Measurements from ENCODE around the gene USH2A. TPM values are rescaled to one million over a fixed set of nuclear protein-coding genes. Genes with fewer than 3 reads are reported as not detected.

USH2A gene
- total and polyA plus RNA-seq, 9 donors: 0.06 to 0.40 (median 0.09) TPM

- H3K27ac ChIP-seq (ENCODE audit: low read length): no peak overlapping the region
- H3K4me1 ChIP-seq (ENCODE audit: control insufficient read depth, insufficient read depth, low read length): no peaks in the 10 kb centered on the region
- H3K9me3 ChIP-seq (replicated peaks; ENCODE audit: control insufficient read depth, low read depth, low read length): no peaks in the 10 kb centered on the region
- H3K4me3 ChIP-seq (ENCODE audit: low read length): no peak overlapping the region
- no peaks in the 10 kb centered on the region for H3K27me3 ChIP-seq (ENCODE audit: control insufficient read depth, insufficient read depth, low read length)
- H3K36me3 ChIP-seq (ENCODE audit: control insufficient read depth, insufficient read depth, low read length): no peaks in the 10 kb centered on the region
- no peak for DNase-seq
- WGBS (ENCODE audit: insufficient coverage): 84% methylated on average over 4 of the region's 4 CpGs
Observed at GRCh38 chr1:216306830-216307229, 116.4 kb downstream of the USH2A start.

GRCh38 chr1:216303690-216304089 lies 119.6 kb downstream of the USH2A start:
- Histone ChIP-seq H3K36me3 (ENCODE audit: control insufficient read depth, insufficient read depth, low read length) (no peaks in the 10 kb centered on the region), H3K4me1 (ENCODE audit: control insufficient read depth, insufficient read depth, low read length) (no peaks in the 10 kb centered on the region)

GRCh38 chr1:216293683-216294082 lies 129.6 kb downstream of the USH2A start:
- no CpG with 5 or more reads among the region's 6 CpGs for WGBS (ENCODE audit: insufficient coverage)
- H3K9me3 ChIP-seq (replicated peaks; ENCODE audit: control insufficient read depth, low read depth, low read length): no peaks in the 10 kb centered on the region
- H3K27ac ChIP-seq (ENCODE audit: low read length): no peak overlapping the region
- no peak overlapping the region for H3K4me3 ChIP-seq (ENCODE audit: low read length)
- H3K27me3 ChIP-seq (ENCODE audit: control insufficient read depth, insufficient read depth, low read length): no peaks in the 10 kb centered on the region
- no peaks in the 10 kb centered on the region for H3K36me3 ChIP-seq (ENCODE audit: control insufficient read depth, insufficient read depth, low read length)
- H3K4me1 ChIP-seq (ENCODE audit: control insufficient read depth, insufficient read depth, low read length): no peaks in the 10 kb centered on the region
- no peak for DNase-seq

More at GRCh38 chr1:216303690-216304089, 119.6 kb downstream of the USH2A start:
- Histone ChIP-seq H3K27ac (ENCODE audit: low read length) (no peak overlapping the region), H3K9me3 (replicated peaks; ENCODE audit: control insufficient read depth, low read depth, low read length) (no peaks in the 10 kb centered on the region), H3K4me3 (ENCODE audit: low read length) (no peak overlapping the region), H3K27me3 (ENCODE audit: control insufficient read depth, insufficient read depth, low read length) (no peaks in the 10 kb centered on the region)
- no peak for DNase-seq

- no peak overlapping the region for H3K4me3 ChIP-seq (ENCODE audit: low read length)
- no peaks in the 10 kb centered on the region for H3K27me3 ChIP-seq (ENCODE audit: control insufficient read depth, insufficient read depth, low read length)
- H3K4me1 ChIP-seq (ENCODE audit: control insufficient read depth, insufficient read depth, low read length): no peaks in the 10 kb centered on the region
- H3K27ac ChIP-seq (ENCODE audit: low read length): no peak overlapping the region
- no CpG with 5 or more reads among the region's 3 CpGs for WGBS (ENCODE audit: insufficient coverage)
- H3K36me3 ChIP-seq (ENCODE audit: control insufficient read depth, insufficient read depth, low read length): no peaks in the 10 kb centered on the region
- peaks cover 3% of the 10 kb centered on the region for H3K9me3 ChIP-seq (replicated peaks; ENCODE audit: control insufficient read depth, low read depth, low read length)
- DNase-seq: no peak
Observed at GRCh38 chr1:216290074-216290473, 133.2 kb downstream of the USH2A start.

DNA sequence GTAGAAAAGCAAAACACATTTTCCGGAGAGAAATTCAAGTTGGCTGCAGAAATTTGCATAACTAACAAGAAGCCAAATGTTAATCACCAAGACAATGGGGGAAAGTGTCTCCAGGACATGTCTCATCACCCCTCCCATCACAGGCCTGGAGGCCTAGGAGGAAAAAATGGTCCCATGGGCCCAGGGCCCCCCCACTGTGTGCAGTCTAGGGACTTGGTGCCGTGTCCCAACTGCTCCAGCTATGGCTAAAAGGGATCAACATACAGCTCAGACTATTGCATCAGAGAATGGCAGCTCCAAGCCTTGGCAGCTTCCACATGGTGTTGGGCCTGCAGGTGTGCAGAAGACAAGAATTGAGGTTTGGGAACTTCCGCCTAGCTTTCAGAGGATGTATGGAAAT lies 138.2 kb downstream of the USH2A start:
- no peaks in the 10 kb centered on the region for H3K27me3 ChIP-seq (ENCODE audit: control insufficient read depth, insufficient read depth, low read length)
- peaks cover 3% of the 10 kb centered on the region for H3K9me3 ChIP-seq (replicated peaks; ENCODE audit: control insufficient read depth, low read depth, low read length)
- H3K27ac ChIP-seq (ENCODE audit: low read length): no peak overlapping the region
- H3K36me3 ChIP-seq (ENCODE audit: control insufficient read depth, insufficient read depth, low read length): no peaks in the 10 kb centered on the region
- 87% methylated on average over 2 of the region's 3 CpGs for WGBS (ENCODE audit: insufficient coverage)
- no peak overlapping the region for H3K4me3 ChIP-seq (ENCODE audit: low read length)
- no peak for DNase-seq
- no peaks in the 10 kb centered on the region for H3K4me1 ChIP-seq (ENCODE audit: control insufficient read depth, insufficient read depth, low read length)

DNA sequence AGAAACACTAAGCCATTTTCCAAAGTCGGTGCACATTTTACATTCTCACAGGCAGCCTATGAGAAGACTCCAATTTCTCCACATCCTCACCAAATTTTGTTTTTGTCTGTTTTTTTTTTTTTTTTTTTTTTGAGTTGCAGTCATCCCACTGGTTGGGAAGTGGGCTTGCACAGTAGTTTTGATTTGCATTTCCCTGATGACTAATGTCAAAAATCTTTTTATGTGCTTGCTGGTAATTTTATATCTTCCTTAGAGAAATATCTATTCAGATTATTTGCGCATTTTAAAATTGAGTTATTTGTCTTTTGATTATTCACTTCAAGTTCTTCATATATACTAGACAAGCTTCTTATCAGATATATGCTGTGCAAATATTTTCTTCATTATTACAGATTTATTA lies 141.5 kb downstream of the USH2A start:
- H3K4me1 ChIP-seq (ENCODE audit: control insufficient read depth, insufficient read depth, low read length): no peaks in the 10 kb centered on the region
- H3K36me3 ChIP-seq (ENCODE audit: control insufficient read depth, insufficient read depth, low read length): no peaks in the 10 kb centered on the region
- no peaks in the 10 kb centered on the region for H3K27me3 ChIP-seq (ENCODE audit: control insufficient read depth, insufficient read depth, low read length)
- no peak for DNase-seq
- H3K9me3 ChIP-seq (replicated peaks; ENCODE audit: control insufficient read depth, low read depth, low read length): peaks cover 3% of the 10 kb centered on the region
- no peak overlapping the region for H3K27ac ChIP-seq (ENCODE audit: low read length)
- H3K4me3 ChIP-seq (ENCODE audit: low read length): no peak overlapping the region
- WGBS (ENCODE audit: insufficient coverage): no CpG with 5 or more reads among the region's 2 CpGs

DNA sequence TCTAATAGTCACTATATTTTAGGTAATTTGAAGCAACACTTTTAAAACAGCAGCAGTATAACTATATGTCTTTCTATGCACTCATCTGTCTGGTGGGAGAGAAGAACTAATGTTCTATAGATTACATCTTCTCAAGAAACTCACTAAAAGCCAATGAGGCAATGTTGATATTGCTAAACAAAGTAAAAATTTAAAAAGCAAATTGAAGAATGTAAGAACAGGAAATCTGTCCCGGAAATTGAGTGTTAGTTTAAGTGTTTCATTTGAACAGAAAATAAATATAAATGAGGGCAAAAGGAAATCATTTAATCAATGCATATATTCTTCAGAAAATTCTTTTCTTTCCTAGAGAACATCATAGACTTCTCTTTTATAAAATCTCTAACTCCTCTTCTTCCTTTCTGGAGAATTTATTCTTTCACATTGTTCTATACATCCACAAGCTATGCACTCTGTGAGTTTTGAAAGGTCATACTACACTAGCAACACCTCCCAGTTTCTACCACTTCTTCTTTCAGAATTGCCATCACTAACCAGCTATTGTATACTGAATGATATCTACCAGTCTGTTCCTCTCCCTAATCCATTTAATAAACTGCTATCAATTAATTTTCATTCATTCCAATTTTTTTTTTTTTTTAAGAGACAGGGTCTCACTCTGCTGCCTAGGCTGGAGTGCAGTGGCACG lies 153.0 kb downstream of the USH2A start:
- no peaks in the 10 kb centered on the region for H3K9me3 ChIP-seq (replicated peaks; ENCODE audit: control insufficient read depth, low read depth, low read length)
- whole genome bisulfite sequencing (ENCODE audit: insufficient coverage): 80% methylated on average over 1 of the region's 2 CpGs
- DNase-seq: no peak
- H3K36me3 ChIP-seq (ENCODE audit: control insufficient read depth, insufficient read depth, low read length): no peaks in the 10 kb centered on the region
- no peaks in the 10 kb centered on the region for H3K4me1 ChIP-seq (ENCODE audit: control insufficient read depth, insufficient read depth, low read length)
- no peak overlapping the region for H3K27ac ChIP-seq (ENCODE audit: low read length)
- no peak overlapping the region for H3K4me3 ChIP-seq (ENCODE audit: low read length)
- no peaks in the 10 kb centered on the region for H3K27me3 ChIP-seq (ENCODE audit: control insufficient read depth, insufficient read depth, low read length)

GRCh38 chr1:216261631-216262030 lies 161.6 kb downstream of the USH2A start:
- Histone ChIP-seq H3K27me3 (ENCODE audit: control insufficient read depth, insufficient read depth, low read length) (no peaks in the 10 kb centered on the region), H3K27ac (ENCODE audit: low read length) (no peak overlapping the region), H3K4me3 (ENCODE audit: low read length) (no peak overlapping the region), H3K36me3 (ENCODE audit: control insufficient read depth, insufficient read depth, low read length) (no peaks in the 10 kb centered on the region), H3K9me3 (replicated peaks; ENCODE audit: control insufficient read depth, low read depth, low read length) (no peaks in the 10 kb centered on the region), H3K4me1 (ENCODE audit: control insufficient read depth, insufficient read depth, low read length) (no peaks in the 10 kb centered on the region)
- 71% methylated on average over 3 of the region's 3 CpGs for WGBS (ENCODE audit: insufficient coverage)
- DNase-seq: no peak

GRCh38 chr1:216258856-216259255 lies 164.4 kb downstream of the USH2A start:
- DNase-seq: no peak
- WGBS (ENCODE audit: insufficient coverage): no CpG with 5 or more reads among the region's 1 CpG
- H3K27me3 ChIP-seq (ENCODE audit: control insufficient read depth, insufficient read depth, low read length): no peaks in the 10 kb centered on the region

DNA sequence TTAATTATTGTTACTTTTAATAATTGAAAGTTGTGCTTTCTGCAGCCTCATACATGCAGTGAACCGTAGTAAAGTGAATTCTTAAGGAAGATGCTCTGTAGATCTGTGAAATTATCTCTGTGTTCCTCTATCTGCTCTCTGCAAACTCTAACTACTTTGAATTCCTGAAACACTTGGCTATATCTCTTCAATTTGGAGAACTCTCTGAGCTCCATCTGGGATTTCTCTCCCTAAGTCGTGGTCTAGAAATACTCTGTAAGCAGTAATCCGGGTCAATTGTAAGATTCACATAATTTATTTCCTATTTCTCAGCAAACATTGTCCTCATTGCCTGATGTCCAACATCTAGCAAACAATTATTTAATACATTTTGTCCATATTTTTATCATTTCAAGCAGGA lies 164.9 kb downstream of the USH2A start:
- no peak for DNase-seq
- Histone ChIP-seq H3K9me3 (replicated peaks; ENCODE audit: control insufficient read depth, low read depth, low read length) (no peaks in the 10 kb centered on the region), H3K4me3 (ENCODE audit: low read length) (no peak overlapping the region), H3K27ac (ENCODE audit: low read length) (no peak overlapping the region), H3K27me3 (ENCODE audit: control insufficient read depth, insufficient read depth, low read length) (no peaks in the 10 kb centered on the region), H3K36me3 (ENCODE audit: control insufficient read depth, insufficient read depth, low read length) (no peaks in the 10 kb centered on the region), H3K4me1 (ENCODE audit: control insufficient read depth, insufficient read depth, low read length) (no peaks in the 10 kb centered on the region)
- no CpG with 5 or more reads among the region's 3 CpGs for WGBS (ENCODE audit: insufficient coverage)

More at GRCh38 chr1:216258856-216259255, 164.4 kb downstream of the USH2A start:
- Histone ChIP-seq H3K27ac (ENCODE audit: low read length) (no peak overlapping the region), H3K9me3 (replicated peaks; ENCODE audit: control insufficient read depth, low read depth, low read length) (no peaks in the 10 kb centered on the region), H3K4me3 (ENCODE audit: low read length) (no peak overlapping the region), H3K4me1 (ENCODE audit: control insufficient read depth, insufficient read depth, low read length) (no peaks in the 10 kb centered on the region), H3K36me3 (ENCODE audit: control insufficient read depth, insufficient read depth, low read length) (no peaks in the 10 kb centered on the region)

GRCh38 chr1:216250861-216251260 lies 172.4 kb downstream of the USH2A start:
- Histone ChIP-seq H3K4me3 (ENCODE audit: low read length) (no peak overlapping the region), H3K27ac (ENCODE audit: low read length) (no peak overlapping the region), H3K4me1 (ENCODE audit: control insufficient read depth, insufficient read depth, low read length) (no peaks in the 10 kb centered on the region), H3K27me3 (ENCODE audit: control insufficient read depth, insufficient read depth, low read length) (no peaks in the 10 kb centered on the region), H3K36me3 (ENCODE audit: control insufficient read depth, insufficient read depth, low read length) (no peaks in the 10 kb centered on the region), H3K9me3 (replicated peaks; ENCODE audit: control insufficient read depth, low read depth, low read length) (no peaks in the 10 kb centered on the region)
- no CpG with 5 or more reads among the region's 5 CpGs for WGBS (ENCODE audit: insufficient coverage)
- DNase-seq: no peak
